CD1c-positive myeloid dendritic cell (primary cell): ENCODE measurements around the gene DOCK4.

Experiments
- DNase-seq: peaks from one replicate; pipeline ENCODE4 v3.0.0-alpha.2; 2016; ENCODE audit errors: extremely low spot score

Gene DOCK4

DNA sequence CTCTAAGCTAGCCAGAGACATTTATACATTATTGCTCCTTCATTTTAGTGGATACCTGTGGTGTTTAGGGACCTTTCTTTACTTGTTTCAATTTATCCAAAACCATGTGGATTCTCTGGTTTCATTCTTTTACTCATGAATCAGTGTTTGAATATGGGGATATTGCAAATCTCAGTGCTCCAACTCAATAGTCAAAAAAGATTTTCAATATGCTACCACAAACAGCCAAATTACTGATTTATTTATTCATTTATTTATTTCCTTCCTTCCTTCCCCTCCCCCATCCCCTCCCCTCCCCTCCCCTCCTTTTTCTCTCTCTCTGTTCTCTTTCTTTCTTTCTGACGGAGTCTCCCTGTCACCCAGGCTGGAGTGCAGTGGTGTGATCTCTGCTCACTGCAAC is 390.8 kb downstream of the DOCK4 start:
- no peak for DNase-seq

DNA sequence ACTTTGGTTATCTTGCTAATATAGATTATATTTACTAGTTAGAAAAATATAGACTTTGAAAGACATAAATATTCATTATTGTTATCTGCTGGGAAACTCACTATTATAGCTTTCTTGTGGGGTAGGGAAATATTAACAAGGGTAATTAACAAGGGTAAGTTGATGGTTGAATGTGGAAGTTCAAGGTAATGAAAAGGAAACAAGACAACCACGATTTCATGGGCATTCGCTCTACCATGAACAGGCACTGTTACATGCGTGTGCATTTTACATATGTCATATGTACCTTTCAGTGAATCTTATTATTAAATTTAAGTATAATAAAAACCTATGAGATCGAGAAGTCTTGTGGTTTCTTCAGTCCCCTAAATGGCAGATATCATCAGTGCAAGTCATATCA is 392.9 kb downstream of the DOCK4 start:
- no peak for DNase-seq

DNA sequence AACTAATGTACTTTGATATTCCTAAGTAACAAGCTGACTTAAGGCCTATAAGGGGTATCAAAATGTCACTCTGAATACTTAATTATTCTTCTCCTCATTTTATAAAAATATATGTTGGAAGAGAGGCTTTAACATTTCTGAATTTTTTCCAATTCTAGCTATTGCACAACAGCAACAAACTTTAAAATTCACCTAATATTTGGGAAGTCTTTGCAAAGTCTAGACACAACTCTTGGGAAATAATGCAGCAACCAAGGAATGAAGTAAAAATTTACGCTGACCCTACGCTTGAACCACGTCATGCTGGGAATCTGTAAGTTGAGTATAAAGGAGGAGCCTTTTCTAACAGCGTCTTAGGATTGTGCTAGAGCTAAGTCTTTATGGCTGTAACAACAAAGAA is 400.0 kb downstream of the DOCK4 start:
- no peak for DNase-seq

DNA sequence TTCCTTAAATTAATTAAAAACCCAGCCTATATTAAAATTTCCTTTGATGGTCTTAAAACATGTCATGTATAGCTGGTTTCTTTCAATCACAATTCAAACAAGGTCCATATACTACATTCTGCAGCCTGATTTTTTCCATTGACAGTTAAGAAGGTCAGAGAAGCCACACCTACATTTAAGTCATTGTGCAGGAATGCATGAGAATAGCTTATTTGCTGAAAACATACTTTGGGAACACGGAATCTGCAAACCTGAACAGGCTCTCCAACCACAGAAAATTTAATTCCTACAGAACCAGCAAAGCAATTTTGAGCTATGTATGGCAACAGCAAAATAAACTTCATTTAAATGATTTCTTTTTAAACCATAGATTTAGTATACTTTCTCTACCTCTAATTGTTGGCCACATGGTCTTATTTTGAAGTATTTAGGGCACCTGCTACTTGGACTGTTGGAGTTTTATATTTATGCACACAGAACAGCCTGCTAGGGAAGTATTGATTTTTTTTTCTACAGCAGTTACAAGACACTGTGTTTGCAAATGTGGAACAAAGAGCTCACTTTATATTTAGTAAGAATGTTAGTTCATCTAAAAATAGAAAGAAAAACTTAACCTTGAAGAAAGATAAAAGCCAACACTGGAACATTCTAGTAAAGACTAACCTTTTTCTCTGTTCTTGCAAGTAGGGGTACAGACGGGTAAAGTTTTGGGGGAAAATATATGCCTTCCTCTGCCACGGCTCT is 403.0 kb downstream of the DOCK4 start:
- no peak for DNase-seq

DNA sequence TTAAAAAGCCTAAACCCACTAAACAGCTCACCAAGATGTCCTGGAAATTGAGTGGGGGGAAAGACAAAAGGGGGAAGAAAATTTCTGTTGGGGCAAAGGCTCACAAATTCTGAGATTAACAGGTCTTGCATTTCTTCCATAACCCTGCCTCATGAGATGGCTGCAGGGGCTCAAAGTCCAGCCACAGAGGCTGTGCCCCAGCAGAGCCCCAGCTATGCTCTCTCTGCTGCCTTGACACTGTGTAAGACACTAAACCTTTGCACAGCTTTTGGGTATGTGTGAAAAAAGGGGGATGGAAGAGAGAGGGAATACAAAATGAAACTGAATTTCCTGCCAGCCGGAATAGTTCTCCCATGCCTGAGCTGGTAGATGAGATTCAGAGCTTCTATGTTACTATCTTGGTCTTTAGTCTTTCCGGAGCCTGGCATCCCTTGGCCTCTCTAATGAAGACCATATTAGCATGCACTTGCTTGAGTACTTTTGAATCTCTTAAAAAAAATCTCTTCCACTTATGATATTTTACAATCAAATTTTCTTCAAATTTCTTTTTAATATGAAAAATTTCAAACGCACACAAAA is 403.9 kb downstream of the DOCK4 start:
- no peak for DNase-seq

DNA sequence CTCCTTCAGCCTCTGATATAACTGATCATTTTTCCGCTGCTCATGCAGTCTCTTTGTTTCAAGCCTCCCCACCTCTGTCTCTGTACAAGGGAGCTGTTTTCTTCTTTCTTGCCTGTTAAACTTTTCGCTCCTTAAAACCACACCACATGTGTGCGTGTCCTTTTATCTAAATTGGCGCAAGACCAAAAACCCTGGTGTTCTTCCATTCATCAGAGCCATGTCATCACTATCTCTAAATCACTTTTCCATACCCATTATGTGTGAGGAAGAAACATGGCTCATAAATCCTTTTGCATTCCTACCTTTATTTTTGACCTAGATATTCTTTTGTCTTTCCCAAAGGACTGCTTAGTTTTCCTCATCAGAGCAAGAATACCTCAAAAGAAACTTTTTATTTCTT is 404.9 kb downstream of the DOCK4 start:
- no peak for DNase-seq

DNA sequence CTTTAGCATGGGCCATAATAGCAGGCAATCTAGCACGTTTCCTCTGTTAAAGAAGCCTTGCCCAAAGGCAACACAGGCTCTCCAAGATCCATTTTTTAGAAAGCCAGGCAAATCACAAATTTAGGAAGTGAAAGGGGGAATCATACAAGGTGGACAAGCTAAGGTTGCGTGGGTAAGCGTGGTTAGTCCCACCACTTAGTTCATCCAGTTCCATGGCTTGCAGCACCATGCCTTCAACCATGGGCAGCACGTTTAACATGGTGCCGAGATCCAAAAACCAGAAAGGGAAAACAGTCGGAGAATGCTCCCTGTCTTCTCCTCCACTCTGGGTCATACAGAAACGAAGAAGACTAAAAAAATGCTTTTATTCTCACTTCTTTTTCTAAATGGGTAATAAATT is 409.5 kb downstream of the DOCK4 start:
- no peak for DNase-seq

DNA sequence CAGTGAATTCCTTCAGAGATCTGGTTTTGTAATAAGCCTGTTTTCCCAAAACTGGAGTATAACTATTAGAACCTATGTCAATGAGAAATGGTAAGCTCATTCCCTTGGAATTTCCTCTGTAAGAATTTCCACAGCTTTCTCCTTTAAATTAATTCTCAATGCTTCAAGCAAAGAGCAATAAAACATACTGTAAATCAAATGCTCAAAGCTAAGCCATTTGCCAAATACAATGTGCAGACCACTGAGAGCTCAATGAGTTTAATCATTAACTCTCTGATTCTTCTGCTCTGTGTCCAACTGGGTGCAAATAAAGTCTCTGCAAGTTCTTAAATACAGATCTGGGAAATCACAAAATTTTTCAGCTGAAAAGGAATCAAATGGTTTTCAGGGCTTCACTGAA is 416.3 kb downstream of the DOCK4 start:
- no peak for DNase-seq

DNA sequence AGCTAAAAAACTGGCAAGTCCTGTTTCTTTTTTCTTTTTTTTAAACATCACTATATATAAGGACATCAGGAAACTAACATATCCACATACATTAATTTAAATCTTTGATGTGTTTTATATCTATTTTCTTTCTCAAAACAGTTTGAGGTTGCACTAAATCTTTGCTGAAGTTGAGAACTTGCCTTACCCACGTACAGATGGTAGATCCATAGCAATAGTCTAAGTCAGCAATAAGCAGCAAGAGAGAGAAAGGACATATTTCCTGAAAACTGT is 417.2 kb downstream of the DOCK4 start:
- DNase-seq = no peak

DNA sequence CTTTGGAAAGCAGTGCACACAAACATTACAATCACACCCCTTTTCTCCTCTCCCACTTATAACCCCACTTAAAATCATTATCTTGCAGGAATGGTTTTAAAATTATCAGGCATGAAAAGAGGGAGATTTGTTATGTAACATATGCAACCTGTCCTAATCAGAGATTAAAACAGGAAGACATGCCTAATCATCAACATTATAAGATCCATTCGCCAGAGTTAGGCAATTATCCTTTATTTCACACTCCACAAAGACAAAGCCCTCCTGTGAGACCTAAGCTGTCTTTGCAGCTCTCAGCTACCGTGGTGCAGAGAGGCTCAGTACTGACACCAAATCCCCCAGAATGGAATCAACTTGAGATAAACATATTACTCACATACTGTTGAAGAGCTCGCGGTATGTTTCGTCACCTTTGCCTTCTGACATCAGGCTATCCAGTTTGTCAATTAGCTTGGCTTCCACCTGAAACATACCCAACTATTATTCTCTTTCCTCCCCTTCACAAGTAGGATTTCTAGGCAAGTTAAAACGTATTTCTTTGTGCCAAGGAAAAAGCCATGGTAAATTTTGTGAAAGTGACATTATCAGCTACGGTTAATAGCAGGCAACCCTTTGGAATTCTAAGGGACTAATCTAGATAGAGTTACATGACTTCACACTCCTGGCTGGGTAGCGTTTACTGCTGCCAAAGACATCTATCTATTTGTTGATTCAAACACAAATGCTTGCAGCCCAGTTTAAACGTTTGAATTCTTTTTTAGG is 417.7 kb downstream of the DOCK4 start:
- no peak for DNase-seq

DNA sequence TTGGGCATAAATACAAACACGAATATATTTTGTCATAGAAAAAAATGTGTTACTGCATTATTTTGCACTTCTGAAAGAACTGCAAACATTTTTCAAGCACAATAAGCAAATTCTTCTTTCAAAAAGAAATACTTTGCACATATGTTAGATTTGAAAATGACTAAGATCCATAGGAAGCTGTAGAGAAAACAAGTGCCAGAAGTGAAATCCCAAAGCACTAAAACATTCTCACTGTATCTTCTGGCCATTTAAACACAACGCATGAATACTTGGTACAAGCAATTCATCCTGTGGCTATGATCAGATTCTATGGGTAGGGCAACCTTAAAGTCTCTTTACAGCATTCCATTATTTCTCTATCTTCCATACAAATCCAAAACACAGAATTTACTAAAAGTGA is 418.5 kb downstream of the DOCK4 start:
- DNase-seq = no peak

DNA sequence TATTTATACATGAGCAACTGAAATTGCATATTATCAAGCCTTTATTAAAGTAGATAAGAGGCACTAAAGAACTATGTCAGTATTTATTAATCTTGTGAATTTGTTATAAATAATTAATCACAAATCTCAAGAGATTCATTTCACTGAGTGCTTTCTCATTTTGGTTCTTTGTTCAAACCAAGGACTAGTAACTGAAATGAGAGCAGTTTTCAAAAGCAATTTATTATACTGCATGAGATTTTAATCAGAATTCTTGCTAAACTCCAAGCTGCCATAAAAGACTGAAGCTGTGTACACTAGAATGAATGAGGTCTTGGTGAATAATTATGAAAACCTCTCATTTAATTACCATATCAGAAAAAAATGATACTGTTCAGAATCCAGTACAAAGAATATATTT is 419.1 kb downstream of the DOCK4 start:
- DNase-seq = no peak

DNA sequence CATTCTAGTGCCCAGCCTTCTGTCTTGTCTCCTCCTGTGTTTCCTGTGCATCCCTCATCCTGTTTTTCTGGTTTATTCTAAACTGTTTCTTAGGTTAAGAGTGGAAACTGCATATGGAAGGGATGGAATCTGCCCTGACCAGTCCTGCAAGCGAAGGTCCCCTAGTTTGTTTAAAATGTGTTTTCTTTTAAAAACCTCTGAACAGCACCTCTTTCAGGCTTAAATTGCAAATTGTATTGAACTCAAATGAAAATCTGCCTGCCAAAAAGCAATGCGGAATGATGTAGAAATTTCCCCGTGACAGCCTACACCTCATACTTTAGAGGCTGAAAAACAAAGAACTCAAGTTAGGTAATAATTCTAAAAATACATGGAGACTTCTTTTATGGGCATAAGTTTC is 421.1 kb downstream of the DOCK4 start:
- DNase-seq = no peak

DNA sequence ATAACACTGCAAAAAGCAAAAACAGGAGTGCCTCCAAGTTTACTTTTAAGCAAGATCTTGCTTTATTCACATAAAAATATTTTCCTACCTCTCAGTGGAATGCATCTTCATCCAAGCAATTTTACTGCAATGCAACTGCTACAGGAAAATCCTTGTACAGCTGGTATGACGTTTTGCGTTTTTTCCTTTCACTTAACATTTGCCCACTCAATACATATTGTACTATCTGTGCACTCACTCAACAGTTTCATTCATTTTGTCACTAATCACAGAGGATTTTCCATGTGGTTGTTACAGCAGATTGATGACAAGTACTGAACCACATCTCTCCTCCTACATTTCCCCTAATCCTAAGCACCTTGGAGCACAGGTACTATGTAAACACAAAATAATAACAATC is 421.9 kb downstream of the DOCK4 start:
- no peak for DNase-seq

DNA sequence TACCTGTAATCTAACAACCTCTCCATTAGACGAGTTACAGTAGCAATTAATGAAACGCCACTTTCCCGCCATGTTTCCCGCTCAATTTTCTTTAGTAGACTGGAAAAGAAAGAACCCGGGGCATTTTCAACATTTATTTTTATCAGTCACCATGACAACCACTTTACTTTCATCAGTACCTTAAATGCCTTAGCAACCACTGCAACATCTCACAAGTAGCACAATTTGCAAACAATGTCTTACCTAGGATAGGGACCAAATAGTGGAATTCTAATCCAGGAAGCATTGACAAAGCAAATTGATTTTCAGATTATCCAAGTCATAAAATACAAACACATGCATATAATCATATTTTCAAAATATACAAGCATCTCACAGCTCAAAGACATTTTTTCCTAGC is 422.3 kb downstream of the DOCK4 start:
- no peak for DNase-seq

DNA sequence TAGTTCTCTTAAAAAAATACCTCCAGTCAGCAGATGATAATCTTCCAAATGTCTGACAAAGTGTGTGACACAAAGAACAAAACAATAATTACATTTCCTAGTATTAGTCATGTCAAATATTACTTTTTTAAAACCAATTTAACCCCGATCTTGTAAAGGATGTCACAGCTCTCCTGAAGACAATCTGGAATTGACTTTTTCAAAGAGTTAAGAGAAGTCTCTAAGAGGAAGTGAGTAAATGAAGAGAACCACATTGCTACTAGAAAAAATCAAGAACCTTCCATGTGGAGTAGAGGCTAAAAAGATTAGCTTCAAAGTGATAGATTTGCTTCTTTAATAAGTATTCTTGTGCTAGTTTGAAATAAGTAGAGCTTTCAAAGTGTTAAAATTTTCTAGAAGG is 425.7 kb downstream of the DOCK4 start:
- no peak for DNase-seq

DNA sequence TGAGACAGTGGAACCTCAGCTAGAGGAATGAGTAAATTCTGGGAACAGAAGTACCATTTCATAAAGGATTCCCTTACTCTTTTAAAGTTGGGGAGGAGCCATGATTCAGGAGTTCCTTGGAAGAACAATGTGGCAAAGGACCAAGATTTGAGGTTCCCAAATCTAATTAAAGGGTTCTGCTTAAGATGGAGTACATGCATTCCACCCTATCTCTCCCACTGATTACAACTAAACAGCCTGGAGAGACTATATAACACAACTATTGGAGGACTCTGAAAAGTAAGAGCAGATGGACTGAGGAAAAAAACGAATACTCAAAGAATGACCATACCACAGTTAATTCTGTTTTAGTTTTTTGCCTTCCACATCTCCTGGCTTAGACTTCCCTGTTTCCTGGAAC is 431.0 kb downstream of the DOCK4 start:
- no peak for DNase-seq

DNA sequence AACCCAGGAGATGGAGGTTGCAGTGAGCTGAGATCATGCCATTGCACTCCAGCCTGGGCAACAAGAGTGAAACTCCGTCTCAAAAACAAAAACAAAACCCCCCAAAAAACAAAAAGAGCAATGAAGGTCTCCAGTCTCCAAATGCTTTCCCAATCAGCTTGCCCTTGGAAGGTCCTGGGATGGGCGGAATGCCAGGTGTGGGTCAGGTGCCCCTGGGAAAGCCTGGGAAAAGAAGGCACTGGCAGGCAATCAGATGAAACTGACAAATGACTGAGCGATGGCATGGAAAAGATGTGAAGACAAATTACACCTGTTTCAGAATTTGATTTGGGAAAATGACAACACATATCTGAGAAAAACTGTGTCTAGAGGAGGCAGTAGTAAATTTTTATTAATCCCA is 433.5 kb downstream of the DOCK4 start:
- DNase-seq = no peak

DNA sequence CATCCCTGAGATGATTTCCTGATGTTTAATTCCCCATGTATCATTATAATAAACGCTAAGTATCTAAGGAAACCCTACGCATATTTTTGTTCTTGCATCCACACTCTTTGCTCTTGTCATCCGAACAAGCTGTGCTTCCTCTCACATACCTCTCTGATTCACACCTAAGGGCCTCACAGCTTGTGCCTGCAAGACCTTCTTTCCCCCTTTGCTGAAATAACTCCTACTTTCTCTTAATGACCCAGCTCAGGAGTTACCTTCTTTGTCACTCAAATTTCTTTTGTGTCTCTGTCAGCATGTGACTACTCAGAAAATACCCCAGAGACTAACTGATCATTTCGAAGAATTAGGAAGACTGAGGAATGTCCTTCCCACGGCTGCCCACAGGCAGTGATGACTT is 434.6 kb downstream of the DOCK4 start:
- DNase-seq = no peak

DNA sequence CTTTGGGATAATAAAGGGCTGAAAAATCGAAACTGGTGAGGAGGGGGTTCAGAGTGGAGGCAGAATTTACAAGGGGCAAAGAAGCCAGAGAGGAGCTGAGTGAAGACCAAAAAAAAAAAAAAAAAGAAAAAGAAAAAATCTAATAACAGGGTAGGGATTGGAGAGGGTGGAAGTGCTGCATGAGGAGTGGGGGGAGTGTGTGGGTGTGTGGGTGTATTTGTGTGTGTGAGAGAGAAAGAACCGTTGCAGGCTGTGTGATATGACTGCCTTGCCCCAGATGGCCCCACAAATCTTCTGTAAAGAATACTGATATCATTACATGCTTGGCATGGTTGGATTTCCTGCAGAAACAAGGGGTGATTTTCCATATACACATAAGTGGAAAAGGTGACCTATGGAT is 436.1 kb downstream of the DOCK4 start:
- DNase-seq = no peak

DNA sequence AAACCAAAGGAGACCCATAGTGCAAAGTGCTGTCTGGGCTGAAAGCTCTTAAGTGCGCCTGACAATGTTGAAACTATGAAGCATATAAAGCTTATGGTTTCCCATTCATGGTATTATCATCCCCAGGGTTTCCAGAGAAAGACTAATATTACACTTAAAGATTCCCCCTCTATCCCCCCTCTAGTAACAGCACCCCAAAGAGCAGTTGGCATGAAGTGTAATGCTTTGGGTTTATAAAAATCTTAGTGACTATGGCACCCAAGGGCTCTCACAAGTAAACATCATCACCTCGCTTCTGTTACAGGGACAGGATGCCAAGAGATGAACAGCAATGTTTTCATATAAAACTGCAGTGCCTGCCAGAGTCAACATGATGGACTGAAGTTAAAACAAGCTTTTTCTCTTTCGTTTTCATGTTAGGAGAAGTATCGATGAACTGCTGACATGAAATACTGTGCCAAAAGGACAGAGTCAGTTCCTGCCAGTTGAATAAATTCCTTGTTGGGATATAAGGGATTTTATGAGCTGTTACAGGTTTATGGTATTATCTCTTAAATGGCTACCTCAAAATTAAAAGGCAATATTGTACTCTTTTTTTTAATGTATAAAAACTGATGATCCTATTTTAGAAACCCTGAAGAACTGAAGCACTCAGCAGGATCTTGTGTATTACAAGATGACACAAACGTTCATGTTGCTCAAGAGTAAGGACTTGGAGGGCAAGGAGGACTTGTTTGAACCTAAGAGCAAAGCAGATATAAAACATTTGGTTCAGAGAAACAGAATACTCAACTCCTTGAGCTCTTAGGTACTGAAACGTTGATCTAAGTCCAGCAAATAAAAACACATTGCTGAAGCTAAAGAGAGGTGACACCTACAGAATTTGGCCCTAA is 440.2 kb downstream of the DOCK4 start:
- no peak for DNase-seq

DNA sequence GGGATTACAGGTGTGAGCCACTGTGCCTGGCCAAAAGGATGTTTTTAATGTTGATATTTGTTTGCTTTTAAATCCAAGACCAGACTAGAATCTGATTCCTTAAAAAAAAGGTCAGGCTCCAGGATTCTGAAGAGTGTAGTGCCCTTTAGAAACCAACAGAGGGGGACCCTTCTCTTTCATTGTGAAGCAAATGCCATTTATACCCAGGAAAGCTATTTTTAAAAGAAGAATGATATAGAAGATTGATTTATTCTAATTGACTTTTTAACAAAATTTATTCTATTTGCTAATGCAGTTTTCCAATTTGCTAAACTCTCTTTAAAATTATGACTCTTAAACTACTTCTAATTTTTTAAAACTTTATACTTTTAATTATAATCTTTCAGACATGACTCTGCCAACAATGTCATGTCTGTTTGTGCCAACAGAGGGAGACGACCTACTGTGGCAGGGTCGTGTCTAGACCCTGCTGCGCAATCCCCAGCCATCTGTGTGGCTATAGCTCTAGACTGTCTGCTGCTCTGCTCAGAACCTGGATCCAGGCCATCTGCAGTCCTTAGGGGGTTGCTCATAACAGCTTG is 442.9 kb downstream of the DOCK4 start:
- peak; percentile 27 for DNase-seq
